Bladder microvascular endothelial cell (primary cell): ENCODE results near the gene YIPF4. TPM values are rescaled to one million over a fixed set of nuclear protein-coding genes. Genes with fewer than 3 reads are reported as not detected.

Source experiments
- total RNA-seq: library from RNA; depleted of rRNA; stranded (reverse); fragments of >200 nt; gene quantifications from 2 replicates; pipeline ENCODE4 v1.2.3, GENCODE V29; 2014

Gene YIPF4
- total RNA-seq = 9.1 and 21.0 TPM in 2 replicates

GRCh38 chr2:32277674-32278477 lies at the start of gene YIPF4:
YIPF4 (plus strand) TSS chr2:32277904; CDS start chr2:32278156, 252 bp downstream.

GRCh38 chr2:32264422-32265105 lies 13.1 kb upstream of the YIPF4 start, which contains the start of gene NLRC4:
NLRC4 (minus strand) TSS chr2:32264886; CDS start chr2:32256775, 8,111 bp downstream.

GRCh38 chr2:32356681-32357317 lies 79.1 kb downstream of the YIPF4 start, which contains the start of gene BIRC6:
BIRC6 (plus strand) TSS chr2:32357023; CDS start chr2:32357162, 139 bp downstream.

Other genes with a start within 250 kb of the YIPF4 start
- gene DPY30, start 238.1 kb upstream of the YIPF4 start, total RNA-seq = 57.8 and 58.5 TPM in 2 replicates
- 21.9 and 39.5 TPM in 2 replicates for gene SPAST, start 214.3 kb upstream of the YIPF4 start, total RNA-seq
- 11.8 and 26.9 TPM in 2 replicates for gene SLC30A6, start 112.0 kb upstream of the YIPF4 start, total RNA-seq
- not detected in 2 replicates for gene NLRC4, start 13.0 kb upstream of the YIPF4 start, total RNA-seq
- 107 and 286 TPM in 2 replicates for gene BIRC6, start 79.1 kb downstream of the YIPF4 start, total RNA-seq